Epidermal melanocyte (primary cell): ENCODE data around the gene AGBL4.
A peak's percentile ranks its signal among the peaks of the same experiment; 100 is the strongest.

Experiments
- DNase-seq: peaks from one replicate; pipeline ENCODE4 v3.0.0; 2011; ENCODE audit warnings: low spot score; ENCODE audit not compliant: insufficient read length

The AGBL4 gene

GRCh38 chr1:48495166-48495565, 1528.6 kb downstream of the AGBL4 start:
- no peak for DNase-seq

DNA sequence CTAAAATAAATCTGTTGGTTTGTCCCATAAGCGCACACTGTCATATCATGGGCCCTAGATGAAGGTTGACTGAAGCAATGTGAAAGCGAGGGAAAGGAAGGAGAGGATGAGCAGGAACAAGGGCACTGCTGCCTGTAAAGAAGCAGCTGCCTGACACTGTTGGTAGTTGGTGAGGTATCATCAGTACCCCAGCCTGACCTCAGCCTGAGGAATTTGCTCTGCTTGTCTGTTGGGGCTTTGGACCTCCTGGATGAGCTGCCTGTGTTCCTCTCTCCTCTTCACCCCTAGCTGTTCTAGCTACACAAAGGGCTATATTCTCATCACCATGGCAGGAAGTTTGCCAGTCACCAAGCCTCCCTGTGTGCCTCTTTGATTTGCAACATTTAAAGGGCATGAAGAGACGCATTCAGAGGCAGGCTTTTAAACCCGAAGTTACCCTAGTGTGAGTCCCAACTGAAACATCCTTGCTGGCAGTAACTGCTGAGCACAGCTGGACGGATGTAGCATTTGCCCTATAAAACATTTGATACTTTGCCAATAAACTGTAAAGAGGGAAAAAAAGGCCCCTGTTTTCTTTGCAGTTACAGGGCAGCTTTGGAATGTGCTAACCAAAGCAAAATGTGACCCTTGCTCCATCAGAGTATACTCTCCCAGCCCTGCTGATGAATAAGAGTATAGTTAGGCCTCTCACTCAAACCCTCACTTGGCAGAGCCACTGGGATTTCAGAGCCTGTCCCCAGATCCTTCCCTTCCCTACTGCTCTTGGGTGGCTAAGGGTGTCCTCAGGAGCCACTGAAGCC, 1529.6 kb downstream of the AGBL4 start:
- DNase-seq = peak; percentile 75

DNA sequence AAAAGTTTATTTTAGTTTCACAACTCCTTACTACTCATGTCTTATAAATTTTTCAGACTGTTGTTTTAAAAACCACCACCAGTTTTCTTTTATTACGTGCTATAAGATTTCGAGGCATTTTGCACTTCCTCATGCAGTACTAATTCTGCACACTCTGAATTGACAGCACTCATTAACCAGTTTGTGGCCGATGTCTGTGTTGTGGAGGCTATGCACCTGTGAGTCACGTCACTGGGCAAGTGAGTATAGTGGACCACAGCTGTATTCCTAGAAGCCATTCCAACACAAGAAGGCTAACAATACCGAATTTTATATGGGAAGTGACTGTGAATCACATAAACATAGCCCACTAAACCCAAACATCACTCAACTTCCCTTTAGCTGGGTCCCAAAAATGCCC, 1530.7 kb downstream of the AGBL4 start:
- no peak for DNase-seq

- DNase-seq = no peak
Measured at GRCh38 chr1:48492392-48492791, 1531.4 kb downstream of the AGBL4 start.

DNA sequence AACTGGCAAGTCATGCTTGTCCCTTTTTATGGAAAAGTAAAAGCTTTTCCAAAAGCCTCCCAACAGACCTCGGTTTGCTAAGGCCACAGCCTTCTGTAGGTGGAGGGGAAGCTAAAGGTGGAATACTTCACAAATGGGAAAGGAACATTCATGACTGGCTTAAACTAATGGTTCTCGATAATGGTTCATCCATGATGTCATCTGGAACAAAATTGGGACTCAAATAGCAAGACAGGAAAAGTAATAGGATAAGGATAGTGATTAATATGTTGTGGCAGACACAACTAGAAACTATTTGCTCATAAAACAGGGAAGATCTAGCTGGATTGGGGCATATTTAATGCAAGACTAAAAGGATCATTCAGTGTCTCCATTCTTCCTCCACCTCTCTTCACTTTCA, 1535.0 kb downstream of the AGBL4 start:
- no peak for DNase-seq
